Body of pancreas (tissue), 4 donors: Measurements from ENCODE around the gene COBLL1. TPM values are rescaled to one million over a fixed set of nuclear protein-coding genes. Genes with fewer than 3 reads are reported as not detected.
A peak's percentile ranks its signal among the peaks of the same experiment; 100 is the strongest.

Source experiments
- ATAC-seq: fragments of 150-250 bp; one replicate; pipeline ENCODE4 v1.9.1; 2016
- DNase-seq, 4 donors: peaks; one replicate each; pipeline ENCODE4 v3.0.0-alpha.2; 2019
- H3K27ac ChIP-seq, 4 donors: fragments of 200-600 bp; sonication (generic); 1 replicate in 3 of 4; 2 replicates in 1 of 4; pipeline versions ENCODE4 v1.5.1 to v1.6.1; 2016 to 2019; ENCODE audit warnings: mild to moderate bottlenecking in 1 of 4, mixed read lengths in 1 of 4, moderate library complexity in 1 of 4
- H3K27me3 ChIP-seq, 2 donors: fragments of 200-600 bp; sonication (generic); one replicate each; pipeline ENCODE4 v1.6.0; 2016; ENCODE audit warnings: mild to moderate bottlenecking in 1 of 2
- H3K36me3 ChIP-seq, 2 donors: fragments of 200-600 bp; sonication (generic); replicated peaks in 1 of 2; 2 replicates each; pipeline ENCODE4 v1.5.1; 2016; ENCODE audit warnings: low read depth in 2 of 2; ENCODE audit not compliant: insufficient read depth in 1 of 2
- H3K4me1 ChIP-seq: fragments of 200-600 bp; sonication (generic); one replicate; pipeline ENCODE4 v1.6.0; 2016
- H3K4me3 ChIP-seq, 2 donors: fragments of 200-600 bp; sonication (generic); 1 replicate in 1 of 2; 2 replicates in 1 of 2; pipeline ENCODE4 v1.5.1; 2016 to 2019
- H3K9me3 ChIP-seq, 3 donors: fragments of 200-600 bp; sonication (generic); 1 replicate in 2 of 3; 2 replicates in 1 of 3; pipeline ENCODE4 v1.5.1; 2016
- POLR2A ChIP-seq, 3 donors: fragments of 450-650 bp; IDR thresholded peaks; one replicate each; pipeline ENCODE4 v1.6.1; 2016; ENCODE audit warnings: antibody characterized with exemption in 3 of 3, mild to moderate bottlenecking in 2 of 3
- WGBS, 2 donors: methylation state at CpG; one replicate each; pipeline ENCODE4 v1.1.5; 2017; 5-methylcytosine and 5-hydroxymethylcytosine counted together
- intact Hi-C: fragments of 100-400 bp; cut with DNase I; formaldehyde crosslinking; loops from one replicate; pipeline ENCODE4 v1.15.1; 2023
- total RNA-seq, 2 donors: library from RNA; depleted of rRNA; stranded (reverse); fragments of >200 nt; gene quantifications; one replicate each; pipeline ENCODE4 v1.1.0, GENCODE V29; 2016
- TF ChIP-seq, protein P1 (sequence below), 7 experiments: fragments of 450-650 bp in 4 of 7; fragments of 200-600 bp in 3 of 7; sonication (generic) in 3 of 7; IDR thresholded peaks; one replicate each; pipeline ENCODE4 v1.5.1; 2016 to 2019; ENCODE audit warnings: antibody characterized with exemption in 7 of 7

The COBLL1 gene
- total RNA-seq, 2 donors from 2014 or later = 104 to 140 TPM

DNA sequence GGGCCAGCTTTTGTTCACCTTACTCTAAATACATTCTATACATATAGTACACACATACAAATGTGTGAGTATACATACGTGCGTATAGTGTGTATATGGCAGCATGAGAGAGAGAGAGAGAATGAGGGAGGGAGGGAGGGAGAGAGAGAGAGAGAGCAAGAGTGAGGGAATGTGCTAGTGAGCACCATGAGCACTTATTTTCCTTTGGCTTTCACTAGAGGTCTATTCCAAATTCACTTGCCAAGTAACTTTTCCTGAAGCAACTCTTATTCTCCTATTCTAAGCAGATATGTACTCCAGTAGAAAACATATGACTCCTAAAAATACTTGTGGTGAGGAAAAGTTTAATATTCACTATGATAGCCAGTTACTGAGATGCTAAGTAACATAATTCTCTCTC lies 85.7 kb downstream of the COBLL1 start:
- WGBS, 2 donors = 71 to 82% methylated on average over 2 of the region's 2 CpGs
- intact Hi-C loops = no loop called here
- H3K4me1 ChIP-seq = peaks cover 63% of the 10 kb centered on the region
- no peak for DNase-seq
- H3K9me3 ChIP-seq = no peaks in the 10 kb centered on the region
- H3K27ac ChIP-seq = peak overlapping the region in 1 of 4 donors; percentile 50
- H3K36me3 ChIP-seq = no peaks in the 10 kb centered on the region
- H3K4me3 ChIP-seq = no peak overlapping the region
- no peak for TF ChIP-seq POLR2A (IDR thresholded peaks at IDR 0.05)
- TF ChIP-seq, protein P1, sequence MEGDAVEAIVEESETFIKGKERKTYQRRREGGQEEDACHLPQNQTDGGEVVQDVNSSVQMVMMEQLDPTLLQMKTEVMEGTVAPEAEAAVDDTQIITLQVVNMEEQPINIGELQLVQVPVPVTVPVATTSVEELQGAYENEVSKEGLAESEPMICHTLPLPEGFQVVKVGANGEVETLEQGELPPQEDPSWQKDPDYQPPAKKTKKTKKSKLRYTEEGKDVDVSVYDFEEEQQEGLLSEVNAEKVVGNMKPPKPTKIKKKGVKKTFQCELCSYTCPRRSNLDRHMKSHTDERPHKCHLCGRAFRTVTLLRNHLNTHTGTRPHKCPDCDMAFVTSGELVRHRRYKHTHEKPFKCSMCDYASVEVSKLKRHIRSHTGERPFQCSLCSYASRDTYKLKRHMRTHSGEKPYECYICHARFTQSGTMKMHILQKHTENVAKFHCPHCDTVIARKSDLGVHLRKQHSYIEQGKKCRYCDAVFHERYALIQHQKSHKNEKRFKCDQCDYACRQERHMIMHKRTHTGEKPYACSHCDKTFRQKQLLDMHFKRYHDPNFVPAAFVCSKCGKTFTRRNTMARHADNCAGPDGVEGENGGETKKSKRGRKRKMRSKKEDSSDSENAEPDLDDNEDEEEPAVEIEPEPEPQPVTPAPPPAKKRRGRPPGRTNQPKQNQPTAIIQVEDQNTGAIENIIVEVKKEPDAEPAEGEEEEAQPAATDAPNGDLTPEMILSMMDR (IDR thresholded peaks at IDR 0.05) = no peak
- no peaks in the 10 kb centered on the region for H3K27me3 ChIP-seq
- ATAC-seq = no peak

DNA sequence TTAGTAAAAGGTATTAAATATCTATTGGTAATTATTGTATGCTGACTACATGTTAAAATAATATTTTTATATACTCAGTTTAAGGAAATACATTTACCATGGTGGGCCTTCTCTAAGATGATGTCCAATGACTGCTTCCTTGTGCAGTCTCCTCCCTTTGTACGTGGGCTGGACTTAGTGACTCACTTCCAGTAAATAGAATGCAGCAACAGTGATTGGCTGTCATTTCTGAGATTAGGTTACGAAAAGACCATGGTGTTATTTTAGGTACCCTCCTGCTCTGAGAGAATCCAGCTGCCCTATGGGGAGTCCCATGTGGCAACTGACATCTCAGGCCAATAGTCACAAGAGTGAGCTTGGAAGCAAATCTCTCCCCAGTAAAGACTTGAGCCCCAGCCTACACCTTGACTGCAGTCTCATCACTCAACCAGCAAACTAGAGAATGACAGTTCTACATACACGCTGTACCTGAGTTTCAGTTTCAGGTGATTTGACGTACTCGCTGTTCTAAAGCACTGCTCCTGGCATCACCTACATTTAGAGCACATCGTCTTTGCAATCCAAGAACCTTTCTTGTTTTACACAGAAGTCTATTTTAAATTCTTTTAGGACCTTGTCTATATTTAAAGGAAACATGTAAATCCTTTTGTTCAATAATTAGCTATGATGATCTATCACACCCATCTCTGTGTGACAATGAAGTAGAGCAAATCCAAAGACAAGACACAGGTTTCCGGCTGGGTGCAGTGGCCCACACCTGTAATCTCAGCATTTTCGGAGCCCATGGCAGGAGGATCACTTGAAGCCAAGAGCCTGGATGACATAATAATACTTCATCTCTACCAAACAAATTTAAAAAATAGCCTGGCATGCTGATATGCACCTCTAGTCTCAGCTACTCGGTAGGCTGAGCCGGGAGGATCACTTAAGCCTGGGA lies 87.2 kb downstream of the COBLL1 start:
- DNase-seq (no peak), ATAC-seq (no peak)
- Histone ChIP-seq H3K9me3 (no peaks in the 10 kb centered on the region), H3K27ac (no peak overlapping the region), H3K4me1 (peaks cover 60% of the 10 kb centered on the region), H3K27me3 (no peaks in the 10 kb centered on the region), H3K4me3 (no peak overlapping the region), H3K36me3 (no peaks in the 10 kb centered on the region)
- 90 to 91% methylated on average over 10 of the region's 10 CpGs for WGBS, 2 donors
- intact Hi-C loops = no loop called here
- no peak for TF ChIP-seq POLR2A (IDR thresholded peaks at IDR 0.05)
- TF ChIP-seq, protein P1 (IDR thresholded peaks at IDR 0.05) = no peak

DNA sequence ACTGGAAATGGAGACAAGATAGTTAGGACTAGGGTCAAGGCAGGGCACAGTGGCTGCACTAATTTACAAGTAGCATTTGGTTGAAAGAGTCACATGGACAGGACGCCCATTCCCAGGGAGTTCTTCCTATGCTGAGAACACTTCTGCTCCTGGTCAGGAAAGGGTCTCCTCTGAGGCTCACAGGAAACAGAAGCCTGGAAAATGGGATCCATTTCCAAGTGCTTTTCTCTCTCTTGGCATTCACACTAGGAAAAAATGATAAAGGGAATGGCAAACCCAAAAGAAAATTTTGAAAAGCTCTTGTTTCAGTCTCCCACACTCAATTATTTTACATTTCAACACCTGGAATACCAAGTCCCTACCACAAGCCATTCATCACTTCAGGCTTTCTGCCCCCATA lies 88.7 kb downstream of the COBLL1 start:
- TF ChIP-seq, protein P1 (IDR thresholded peaks at IDR 0.05) = no peak
- no peak for TF ChIP-seq POLR2A (IDR thresholded peaks at IDR 0.05)
- Histone ChIP-seq H3K27ac (no peak overlapping the region), H3K36me3 (no peaks in the 10 kb centered on the region), H3K9me3 (no peaks in the 10 kb centered on the region), H3K27me3 (no peaks in the 10 kb centered on the region), H3K4me1 (peaks cover 53% of the 10 kb centered on the region), H3K4me3 (no peak overlapping the region)
- intact Hi-C loops = no loop called here
- DNase-seq (no peak), ATAC-seq (no peak)
- WGBS, 2 donors = 88 to 100% methylated on average over 1 of the region's 1 CpG

DNA sequence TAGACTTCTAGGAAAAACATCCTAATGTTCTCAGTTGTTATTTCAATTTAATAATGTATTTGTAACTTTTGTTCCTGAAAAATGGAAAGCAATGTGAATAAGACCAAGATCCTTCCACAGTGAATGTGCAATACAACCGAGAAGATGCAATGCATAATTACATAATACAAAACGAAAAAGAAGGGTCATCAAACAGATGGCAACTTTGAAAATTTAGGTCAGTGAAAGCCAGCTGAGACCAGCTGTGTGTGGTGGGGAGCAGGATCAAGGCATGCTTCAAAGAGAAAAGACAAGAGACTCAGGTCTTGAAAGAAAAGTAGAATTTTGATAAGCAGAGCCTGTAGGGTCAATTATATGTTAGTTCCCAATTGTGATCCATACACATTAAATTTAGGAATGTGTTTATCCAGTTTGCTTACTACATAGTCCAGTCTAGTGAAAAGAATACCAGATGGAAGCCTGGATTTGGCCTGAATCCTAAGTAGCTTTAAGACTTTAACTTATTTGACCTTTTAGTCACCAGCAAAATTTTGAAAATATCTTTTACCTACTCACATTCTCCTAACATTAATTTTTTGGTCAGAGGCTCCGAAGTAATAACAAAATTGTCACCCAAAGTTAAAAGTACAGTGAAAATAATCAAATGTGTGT lies 93.7 kb downstream of the COBLL1 start:
- ATAC-seq = peak; percentile 31
- Histone ChIP-seq H3K9me3 (no peaks in the 10 kb centered on the region), H3K4me1 (peaks cover 55% of the 10 kb centered on the region), H3K4me3 (no peak overlapping the region), H3K36me3 (no peaks in the 10 kb centered on the region), H3K27me3 (no peaks in the 10 kb centered on the region), H3K27ac (no peak overlapping the region)
- WGBS, 2 donors = 42 to 46% methylated on average over 3 of the region's 3 CpGs
- TF ChIP-seq, protein P1 (IDR thresholded peaks at IDR 0.05) = no peak
- TF ChIP-seq POLR2A (IDR thresholded peaks at IDR 0.05) = no peak
- DNase-seq = no peak
- intact Hi-C loops = no loop called here
